IMR-90 (cell line): ENCODE results near the gene RPH3AL. TPM values are rescaled to one million over a fixed set of nuclear protein-coding genes. Genes with fewer than 3 reads are reported as not detected.

ENCODE experiments used
- ATAC-seq: fragments of 200-7000 bp; cut with Tn5 transposase; 2 replicates; pipeline ENCODE4 v1.9.1; 2020; ENCODE audit warnings: low read depth, mild to moderate bottlenecking, moderate library complexity
- BruUV-seq: library from RNA; stranded (reverse); fragments of 400-500 nt; replicated peaks from 2 replicates; lab custom pipeline; 2021; lab: Mats Ljungman, UMichigan
- CTCF ChIA-PET: fragments of 300-600 bp; formaldehyde crosslinking; extraction: SDS; loops from one replicate; lab custom pipeline; 2021; ENCODE audit warnings: antibody characterized with exemption; lab: Yijun Ruan, JAX
- POLR2A ChIA-PET: fragments of 300-600 bp; sonication (Branson Sonifier 250); formaldehyde crosslinking; loops from one replicate; lab custom pipeline; 2022; ENCODE audit warnings: antibody characterized with exemption; ENCODE audit not compliant: unreplicated experiment; lab: Charles Lee
- DNase-seq: peaks from one replicate; pipeline ENCODE4 v3.0.0; 2013
- H2AFZ ChIP-seq: replicated peaks from 2 replicates; pipeline ENCODE3; 2013; ENCODE audit warnings: low read length, mild to moderate bottlenecking; ENCODE audit not compliant: poor library complexity
- H2AK5ac ChIP-seq: 2 replicates; pipeline ENCODE4 v1.6.1; 2013; ENCODE audit warnings: low read depth, low read length, inconsistent platforms
- H2AK9ac ChIP-seq: replicated peaks from 2 replicates; pipeline ENCODE3; 2013; ENCODE audit warnings: mild to moderate bottlenecking, low read depth, low read length, moderate library complexity; ENCODE audit not compliant: poor library complexity
- H2BK120ac ChIP-seq: 2 replicates; pipeline ENCODE4 v1.6.1; 2013; ENCODE audit warnings: low read depth, low read length, inconsistent platforms
- H2BK15ac ChIP-seq: 3 replicates; pipeline ENCODE4 v1.6.1; 2013; ENCODE audit warnings: low read depth, low read length, inconsistent platforms
- H2BK20ac ChIP-seq: 2 replicates; pipeline ENCODE4 v1.6.1; 2013; ENCODE audit warnings: low read depth, mild to moderate bottlenecking, inconsistent platforms, low read length, moderate library complexity
- H2BK5ac ChIP-seq: 2 replicates; pipeline ENCODE4 v1.6.1; 2013; ENCODE audit warnings: mild to moderate bottlenecking, low read depth, low read length, inconsistent platforms; ENCODE audit not compliant: poor library complexity, severe bottlenecking
- H3K14ac ChIP-seq: replicated peaks from 2 replicates; pipeline ENCODE4 v1.6.1; 2013; ENCODE audit warnings: low read depth, low read length, inconsistent platforms
- H3K18ac ChIP-seq: 2 replicates; pipeline ENCODE4 v1.6.1; 2013; ENCODE audit warnings: low read depth, low read length, control low read depth
- H3K23ac ChIP-seq: 2 replicates; pipeline ENCODE4 v1.6.1; 2013; ENCODE audit warnings: low read depth, low read length, inconsistent platforms
- H3K27ac ChIP-seq: 2 replicates; pipeline ENCODE4 v1.5.1; 2013; ENCODE audit warnings: mild to moderate bottlenecking, control low read depth, low read length; ENCODE audit not compliant: insufficient read depth
- H3K27me3 ChIP-seq: 2 replicates; pipeline ENCODE4 v1.6.1; 2013; ENCODE audit warnings: low read length; ENCODE audit not compliant: control insufficient read depth, insufficient read depth
- H3K36me3 ChIP-seq: 2 replicates; pipeline ENCODE4 v1.6.1; 2013; ENCODE audit warnings: low read length, mixed read lengths; ENCODE audit not compliant: control insufficient read depth, insufficient read depth
- H3K4ac ChIP-seq: 2 replicates; pipeline ENCODE4 v1.6.1; 2013; ENCODE audit warnings: low read depth, low read length, inconsistent platforms
- H3K4me1 ChIP-seq: 2 replicates; pipeline ENCODE4 v1.6.1; 2013; ENCODE audit warnings: low read length, mixed read lengths; ENCODE audit not compliant: control insufficient read depth, insufficient read depth
- H3K4me2 ChIP-seq: 2 replicates; pipeline ENCODE4 v1.6.1; 2013; ENCODE audit warnings: low read depth, mild to moderate bottlenecking, control low read depth, low read length, moderate library complexity
- H3K4me3 ChIP-seq: 2 replicates; pipeline ENCODE4 v1.5.1; 2013; ENCODE audit warnings: low read depth, mild to moderate bottlenecking, control low read depth, low read length, moderate library complexity; ENCODE audit not compliant: insufficient read depth
- H3K56ac ChIP-seq: 2 replicates; pipeline ENCODE4 v1.6.1; 2013; ENCODE audit warnings: low read length, inconsistent platforms; ENCODE audit not compliant: insufficient read depth; ENCODE audit errors: extremely low read depth
- H3K79me1 ChIP-seq, 2 experiments: 2 replicates each; pipeline ENCODE4 v1.6.1; 2013; ENCODE audit warnings: low read length in 2 of 2, inconsistent platforms in 1 of 2, low read depth in 1 of 2
- H3K9ac ChIP-seq: 2 replicates; pipeline ENCODE4 v1.6.1; 2013; ENCODE audit warnings: low read depth, low read length, control low read depth
- H3K9me1 ChIP-seq: 2 replicates; pipeline ENCODE4 v1.6.1; 2013; ENCODE audit warnings: low read length, inconsistent platforms; ENCODE audit not compliant: insufficient read depth
- H3K9me3 ChIP-seq: 2 replicates; pipeline ENCODE4 v1.6.1; 2013; ENCODE audit warnings: low read length; ENCODE audit not compliant: control insufficient read depth, insufficient read depth
- H4K20me1 ChIP-seq: 2 replicates; pipeline ENCODE4 v1.6.1; 2013; ENCODE audit warnings: low read length, inconsistent platforms; ENCODE audit not compliant: insufficient read depth
- H4K5ac ChIP-seq: 2 replicates; pipeline ENCODE4 v1.6.1; 2013; ENCODE audit warnings: mild to moderate bottlenecking, low read depth, low read length, control low read depth
- H4K8ac ChIP-seq, 2 experiments: 2 replicates each; pipeline ENCODE4 v1.6.1; 2013; ENCODE audit warnings: low read depth in 2 of 2, low read length in 2 of 2, control low read depth in 1 of 2, inconsistent platforms in 1 of 2
- H4K91ac ChIP-seq: 2 replicates; pipeline ENCODE4 v1.6.1; 2013; ENCODE audit warnings: low read depth, low read length, inconsistent platforms; ENCODE audit not compliant: insufficient read depth
- BHLHE40 ChIP-seq: fragments of 150-350 bp; IDR thresholded peaks from 2 replicates; pipeline ENCODE4 v1.6.1; 2016; ENCODE audit warnings: mild to moderate bottlenecking, low read depth, low read length
- CEBPB ChIP-seq: IDR thresholded peaks from 2 replicates; pipeline ENCODE4 v1.6.1; 2012; ENCODE audit warnings: low read depth, low read length, improper control_type of control experiment
- POLR2A ChIP-seq: IDR thresholded peaks from 2 replicates; pipeline ENCODE4 v1.6.1; 2012; ENCODE audit warnings: mild to moderate bottlenecking, low read depth, low read length
- RCOR1 ChIP-seq: IDR thresholded peaks from 2 replicates; pipeline ENCODE4 v1.6.1; 2012; ENCODE audit warnings: mild to moderate bottlenecking, low read length, improper control_type of control experiment; ENCODE audit not compliant: insufficient replicate concordance
- SMC3 ChIP-seq: fragments of 150-350 bp; IDR thresholded peaks from 2 replicates; pipeline ENCODE4 v1.6.1; 2016; ENCODE audit warnings: low read depth, mild to moderate bottlenecking, antibody characterized with exemption, low read length, moderate library complexity
- WGBS, 2 experiments: methylation state at CpG; one replicate each; pipeline versions ENCODE4 v1.1.5 to v1.1.7; 2013; ENCODE audit warnings: missing lambda C conversion rate in 2 of 2; ENCODE audit not compliant: insufficient read length in 1 of 2; ENCODE audit errors: extremely low coverage in 2 of 2; 5-methylcytosine and 5-hydroxymethylcytosine counted together
- dilution Hi-C: fragments of 300-500 bp; cut with HindIII; formaldehyde crosslinking; loops from one replicate; pipeline ENCODE4 v1.14.3; 2018; ENCODE audit warnings: low sequenced_read_pairs; ENCODE audit not compliant: unreplicated experiment
- in situ Hi-C: fragments of 300-500 bp; cut with MboI; formaldehyde crosslinking; loops from 3 replicates; pipeline ENCODE4 v1.14.3; 2019; ENCODE audit warnings: low sequenced_read_pairs, inconsistent platforms, mixed read lengths
- intact Hi-C: fragments of 100-400 bp; cut with micrococcal nuclease; formaldehyde crosslinking; loops from 2 replicates; pipeline ENCODE4 v1.10.0; 2022
- polyA plus RNA-seq, 3 experiments: library from polyadenylated mRNA; depleted of rRNA; stranded (reverse); fragments of >200 nt; gene quantifications; 2 replicates each; pipeline ENCODE4 v1.2.3, GENCODE V29; 2012; ENCODE audit warnings: low replicate concordance in 1 of 3
- total RNA-seq: library from RNA; depleted of rRNA; stranded (reverse); fragments of >200 nt; gene quantifications from 2 replicates; pipeline ENCODE4 v1.2.3, GENCODE V29; 2012

Gene RPH3AL
- total and polyA plus RNA-seq, 2 of the 4 experiments (the other 2 are of a cell fraction): 1.8 to 2.5 TPM

- Histone ChIP-seq H4K5ac (no peak overlapping the region), H3K18ac (no peak overlapping the region), H4K20me1 (no peaks in the 10 kb centered on the region), H3K4me2 (no peak overlapping the region), H2AFZ (no peak overlapping the region), H3K23ac (no peak overlapping the region), H3K36me3 (no peaks in the 10 kb centered on the region), H2BK5ac (no peak overlapping the region), H3K4ac (no peak overlapping the region), H2BK20ac (no peak overlapping the region), H2AK9ac (no peak overlapping the region), H3K14ac (no peak overlapping the region), H3K4me1 (no peaks in the 10 kb centered on the region), H4K8ac (no peak overlapping the region), H3K27me3 (peaks cover 20% of the 10 kb centered on the region), H2BK15ac (no peak overlapping the region), H2BK120ac (no peak overlapping the region), H3K9ac (no peak overlapping the region), H2AK5ac (no peak overlapping the region), H3K56ac (no peak overlapping the region), H3K4me3 (no peak overlapping the region), H3K9me1 (no peaks in the 10 kb centered on the region), H3K9me3 (peaks cover 3% of the 10 kb centered on the region), H3K27ac (no peak overlapping the region), H3K79me1 (no peaks in the 10 kb centered on the region), H4K91ac (no peak overlapping the region)
- no peak for ATAC-seq
- ChIA-PET POLR2A (no interaction called here), CTCF (no interaction called here)
- no TSS peak for BruUV-seq
- in situ Hi-C loops: no loop called here
- no peak for DNase-seq
- dilution Hi-C loops: no loop called here
- WGBS, 2 experiments: 47% methylated on average over 9 of the region's 28 CpGs; no CpG with 5 or more reads in 1 of the 2 experiments
- TF ChIP-seq RCOR1 (no peak), POLR2A (no peak), BHLHE40 (no peak), SMC3 (no peak), CEBPB (no peak)
- intact Hi-C loops: no loop called here
Observed at GRCh38 chr17:282912-283882, 69.4 kb downstream of the RPH3AL start.
